Measurements from ENCODE around the gene BTBD17.

BTBD17 gene

DNA sequence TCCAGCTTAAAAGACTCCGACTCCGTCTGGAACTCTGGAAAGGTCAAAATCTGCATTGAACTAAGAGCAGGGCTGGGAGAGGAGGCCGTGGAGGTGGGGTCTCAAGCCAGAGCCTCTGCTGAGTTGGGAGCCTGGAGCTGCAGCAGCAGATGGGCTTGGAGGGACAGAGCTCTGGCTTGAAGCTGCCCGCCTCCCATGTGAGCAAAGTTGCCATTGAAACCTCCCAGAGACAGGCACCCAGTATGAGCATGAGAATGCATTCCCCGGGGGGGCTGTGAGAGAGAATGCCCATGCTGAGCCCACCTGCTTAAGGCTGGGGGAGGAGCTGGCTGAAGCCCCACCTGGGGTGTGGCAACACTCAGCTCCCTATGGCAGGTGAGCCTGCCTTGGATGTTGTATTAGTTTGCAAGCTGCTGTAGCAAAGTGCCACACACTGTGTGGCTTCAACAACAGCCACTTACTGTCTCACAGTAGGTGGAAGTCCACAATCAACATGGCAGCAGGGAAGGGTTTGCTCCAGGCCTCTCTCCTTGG lies 26.1 kb downstream of the BTBD17 start:
- no peak for DNase-seq (ENCODE audit: low spot score)

DNA sequence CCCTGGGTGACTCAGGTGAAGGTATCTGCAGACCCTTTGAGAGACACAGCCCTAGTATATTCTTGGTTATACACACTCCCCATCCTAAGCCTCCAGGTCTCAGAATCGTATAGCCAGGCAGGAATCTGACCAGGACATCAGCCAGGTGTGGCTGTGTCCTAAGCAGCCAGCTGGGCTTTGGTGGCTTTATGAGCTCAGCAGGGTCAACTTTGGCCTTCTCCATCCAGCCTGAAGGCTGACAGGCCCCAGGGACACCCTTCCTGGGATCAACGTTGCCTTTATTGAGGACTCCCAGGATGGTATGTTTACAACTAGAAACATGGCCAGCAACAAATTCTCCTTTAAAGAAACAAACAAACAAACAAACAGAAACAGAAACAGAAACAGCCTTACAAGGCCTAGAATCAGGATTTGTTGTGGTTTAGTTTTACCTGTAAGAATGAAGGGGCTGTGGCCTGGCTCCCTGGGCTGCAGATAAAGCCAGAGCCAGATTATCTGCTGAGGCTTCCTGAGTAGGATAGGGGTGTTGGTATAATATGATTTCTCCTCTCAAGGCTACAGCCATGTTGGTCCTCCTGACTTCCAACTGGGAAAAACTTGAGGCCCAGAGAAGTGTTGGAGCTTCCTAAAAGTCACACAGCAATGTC lies 27.2 kb downstream of the BTBD17 start:
- no peak for DNase-seq (ENCODE audit: low spot score)

DNA sequence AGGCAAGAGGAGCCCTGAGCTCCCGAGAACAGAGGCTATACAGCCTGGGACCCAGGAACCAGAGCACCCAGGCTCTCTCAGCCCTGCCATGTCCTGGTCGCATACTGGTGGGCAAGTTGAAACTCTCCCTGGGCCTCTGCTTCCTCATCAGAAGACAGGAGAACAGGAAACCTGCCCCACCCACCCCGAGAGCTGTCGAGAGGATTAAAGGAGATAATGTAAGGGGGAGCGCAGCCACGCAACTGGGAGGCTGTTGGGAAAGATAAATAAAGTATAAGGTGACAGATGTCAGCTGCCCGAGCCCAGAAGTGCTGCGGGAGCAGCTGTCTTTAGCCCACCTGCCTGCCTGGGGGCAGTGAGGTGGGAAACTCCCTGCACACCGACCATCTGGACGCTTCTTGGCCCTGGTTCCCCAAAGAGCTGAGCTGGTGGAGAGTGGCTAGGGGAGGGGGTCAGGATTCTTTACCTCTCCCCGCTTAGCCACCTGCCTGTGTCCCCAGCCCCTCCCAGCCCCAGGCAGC lies 28.8 kb downstream of the BTBD17 start:
- no peak for DNase-seq (ENCODE audit: low spot score)

DNA sequence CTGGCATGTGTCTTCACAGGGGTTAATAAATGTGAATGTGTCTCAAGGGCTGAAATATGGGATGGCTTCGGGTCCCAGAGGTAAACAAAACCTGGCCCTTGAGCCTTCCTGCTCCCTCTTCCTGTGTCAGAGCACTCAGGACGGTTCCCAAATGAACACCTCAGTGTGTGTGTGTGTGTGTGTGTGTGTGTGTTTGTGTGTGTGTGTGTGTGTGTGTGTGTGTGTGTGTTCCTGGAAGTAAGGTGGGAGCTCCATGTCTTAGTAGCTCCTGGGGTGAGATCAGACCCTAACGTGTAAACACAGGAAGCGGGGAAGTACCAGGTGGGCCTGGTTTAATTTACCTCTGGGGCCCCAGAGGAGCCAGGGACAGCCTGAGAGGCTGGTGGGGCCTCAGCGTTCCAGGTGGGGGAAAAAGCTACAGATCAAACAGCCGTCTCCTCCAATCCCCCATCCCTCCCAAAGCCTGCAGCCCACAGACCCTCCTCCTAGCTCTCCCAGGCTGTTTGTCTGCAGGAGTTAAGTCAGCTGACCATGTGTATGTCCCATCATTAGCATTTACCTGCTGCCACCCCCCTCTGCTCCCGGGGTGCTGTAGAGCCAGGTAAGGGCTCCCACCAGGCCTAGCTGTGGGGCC lies 29.5 kb downstream of the BTBD17 start:
- no peak for DNase-seq (ENCODE audit: low spot score)

DNA sequence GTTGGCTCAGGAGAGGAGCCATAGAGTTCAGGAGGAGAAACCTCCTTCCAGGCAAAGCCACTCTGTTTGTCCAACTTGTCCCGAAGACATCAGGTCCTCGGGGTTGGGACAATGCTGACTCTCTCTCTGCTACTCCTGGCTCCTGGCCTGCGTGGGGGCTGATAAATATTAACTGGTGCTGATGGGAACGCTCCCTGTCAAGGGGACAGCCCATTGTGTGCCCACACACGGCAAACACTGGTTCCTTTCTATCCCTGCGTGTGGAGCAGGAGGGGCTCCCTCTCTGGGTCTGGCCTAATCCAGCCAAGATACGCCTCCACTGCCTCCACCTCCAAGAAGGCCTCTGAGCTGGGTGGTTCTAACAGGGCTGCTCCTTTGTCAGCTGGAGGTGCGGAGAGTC lies 31.2 kb downstream of the BTBD17 start:
- DNase-seq (ENCODE audit: low spot score), result no peak

DNA sequence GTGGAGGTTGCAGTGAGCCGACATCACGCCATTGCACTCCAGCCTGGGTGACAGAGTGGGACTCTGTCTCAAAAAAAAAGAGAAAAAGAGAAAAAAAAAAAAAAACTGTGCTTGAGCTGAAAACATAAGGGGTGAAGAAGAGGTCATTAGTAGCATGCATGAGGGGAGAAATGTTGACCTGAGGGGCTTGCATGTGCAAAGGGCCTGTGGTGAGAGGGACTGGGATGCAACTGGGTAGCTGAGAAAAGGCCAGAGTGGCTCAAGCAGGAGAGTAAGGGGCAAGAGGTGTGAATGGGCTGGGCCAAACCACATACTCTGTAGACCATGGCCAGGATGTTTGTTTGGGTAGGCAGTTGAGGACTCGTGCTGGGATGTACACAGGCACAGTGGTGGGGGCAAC lies 32.3 kb downstream of the BTBD17 start:
- DNase-seq (ENCODE audit: low spot score), result no peak

DNA sequence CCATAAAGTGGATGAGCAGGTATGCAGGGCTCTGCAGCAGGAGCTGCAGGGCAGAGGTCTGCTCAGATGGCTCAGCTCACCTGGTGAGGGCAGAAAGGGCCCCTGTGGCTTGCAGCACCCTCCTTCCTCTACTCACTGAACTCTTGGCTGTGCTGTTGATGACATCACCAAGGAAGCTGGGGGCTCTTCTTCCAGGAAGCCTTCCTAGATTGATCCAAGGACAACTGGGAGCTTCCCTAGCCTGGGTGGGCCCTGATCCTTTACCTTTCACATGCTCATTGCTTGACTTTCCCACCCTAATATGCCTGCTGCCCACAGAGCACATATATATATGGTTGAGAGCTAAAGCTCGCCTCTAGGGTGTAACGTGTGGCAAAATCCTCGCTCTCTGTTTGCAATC lies 33.2 kb downstream of the BTBD17 start:
- DNase-seq (ENCODE audit: low spot score), result no peak

DNA sequence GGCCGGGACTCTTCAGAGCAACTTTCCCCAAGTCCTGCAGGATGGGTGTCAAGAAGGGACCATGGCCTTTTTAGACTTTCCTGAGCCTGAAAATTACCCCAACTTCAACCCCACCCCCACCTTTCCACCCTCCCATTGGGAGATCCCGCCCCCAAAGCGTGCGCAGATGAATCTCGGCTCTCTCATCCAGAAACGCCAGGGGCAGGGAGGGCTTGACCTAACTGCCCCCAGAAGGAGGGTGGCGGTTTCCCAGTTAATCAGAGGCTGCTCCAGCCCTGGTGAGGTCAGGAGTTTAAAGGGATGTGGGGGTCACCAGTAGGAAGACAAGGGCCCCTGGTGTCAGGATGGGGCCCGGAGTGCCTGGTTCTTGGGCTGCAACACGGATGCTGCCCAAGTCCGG lies 35.2 kb downstream of the BTBD17 start:
- DNase-seq (ENCODE audit: low spot score), result no peak

DNA sequence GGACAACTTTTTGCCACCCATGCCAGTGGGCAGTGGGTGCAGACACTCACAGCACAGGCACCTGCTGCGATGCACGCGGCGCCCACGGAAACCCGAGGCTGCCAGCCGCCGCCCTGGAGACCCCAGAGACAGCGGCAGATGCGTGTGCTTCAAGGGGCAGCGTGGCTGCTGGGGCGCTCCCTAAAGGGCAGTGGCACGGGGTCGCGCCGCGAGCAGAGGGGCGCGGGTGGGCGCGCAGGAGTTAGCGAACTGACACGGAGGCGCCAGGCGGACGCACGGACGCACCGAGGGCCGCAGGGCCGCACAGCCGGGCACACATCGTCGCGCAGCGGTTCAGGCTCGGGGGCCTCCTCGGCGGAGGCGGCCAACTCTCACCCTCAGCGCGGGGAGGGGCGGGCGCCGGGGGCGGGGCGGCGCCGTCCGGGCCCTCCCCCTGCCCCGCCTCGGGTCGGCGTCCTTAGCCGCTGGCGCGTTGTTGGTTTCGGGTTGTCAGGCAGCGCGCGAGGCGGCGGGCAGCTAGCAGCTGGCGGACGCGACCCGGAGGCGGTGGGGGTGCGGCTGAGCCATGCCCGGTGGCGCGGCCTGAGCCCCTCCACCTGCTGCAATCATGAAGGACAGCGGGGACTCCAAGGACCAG lies 35.8 kb downstream of the BTBD17 start, which contains the start of gene KIF19:
KIF19 (plus strand) TSS at position 484 of the 637 bp plus-strand sequence; CDS start at position 608, 124 bp downstream.
- DNase-seq (ENCODE audit: low spot score), result peak; percentile 52

DNA sequence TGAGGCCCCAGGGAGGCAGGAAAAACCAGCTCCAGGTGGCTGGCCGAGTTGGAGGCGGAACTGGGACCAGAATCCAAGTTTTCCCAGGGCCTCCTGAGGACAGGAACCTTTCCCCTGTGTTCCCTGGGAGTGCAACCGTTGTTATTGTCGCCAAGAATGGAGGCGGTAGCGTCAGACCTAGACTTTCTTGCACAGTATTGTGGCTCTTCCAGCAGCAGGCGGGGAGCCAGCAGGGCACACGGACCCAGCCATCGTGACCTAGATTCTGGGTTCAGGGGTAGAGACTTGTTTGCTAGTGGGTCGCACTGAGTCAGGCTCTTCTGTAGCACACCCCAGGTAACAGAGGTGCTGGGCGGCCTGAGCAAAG lies 36.3 kb downstream of the BTBD17 start:
- no peak for DNase-seq (ENCODE audit: low spot score)

DNA sequence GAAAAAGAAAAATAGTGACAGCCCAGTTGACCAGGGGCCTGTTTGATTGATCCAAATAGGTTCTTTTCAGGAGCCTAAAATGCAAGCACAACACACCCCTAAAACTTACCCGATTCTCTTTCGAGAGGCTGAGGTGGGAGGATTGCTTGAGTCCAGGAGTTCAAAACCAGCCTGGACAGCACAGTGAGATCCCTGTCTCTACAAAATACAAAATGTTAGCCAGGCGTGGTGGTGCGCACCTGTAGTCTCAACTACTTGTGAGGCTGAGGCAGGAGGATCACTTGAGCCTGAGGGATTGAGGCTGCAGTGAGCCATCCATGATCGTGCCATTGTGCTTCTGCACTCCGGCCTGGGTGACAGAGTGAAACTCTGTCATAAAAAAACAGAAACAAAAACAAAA lies 37.1 kb downstream of the BTBD17 start:
- DNase-seq (ENCODE audit: low spot score), result no peak

DNA sequence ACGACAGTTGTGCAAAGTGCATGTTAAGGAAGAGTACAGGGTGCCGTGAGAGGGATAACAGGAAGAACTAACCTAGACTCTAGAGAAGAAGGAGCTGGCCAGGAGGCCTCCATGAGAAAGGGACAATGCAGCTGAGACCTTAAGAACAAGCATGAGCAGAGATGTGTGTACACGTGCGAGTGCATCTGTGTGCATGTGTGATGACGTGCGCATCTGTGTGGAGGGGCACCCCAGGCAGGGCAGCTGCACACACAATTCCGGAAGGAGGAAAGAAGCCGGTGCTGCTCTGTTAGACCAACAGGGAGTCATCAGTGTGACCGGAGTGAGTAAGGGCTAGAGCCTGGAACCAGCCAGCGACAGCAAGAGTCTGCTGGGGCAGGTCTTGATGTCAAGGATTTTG lies 43.3 kb downstream of the BTBD17 start:
- no peak for DNase-seq (ENCODE audit: low spot score)

DNA sequence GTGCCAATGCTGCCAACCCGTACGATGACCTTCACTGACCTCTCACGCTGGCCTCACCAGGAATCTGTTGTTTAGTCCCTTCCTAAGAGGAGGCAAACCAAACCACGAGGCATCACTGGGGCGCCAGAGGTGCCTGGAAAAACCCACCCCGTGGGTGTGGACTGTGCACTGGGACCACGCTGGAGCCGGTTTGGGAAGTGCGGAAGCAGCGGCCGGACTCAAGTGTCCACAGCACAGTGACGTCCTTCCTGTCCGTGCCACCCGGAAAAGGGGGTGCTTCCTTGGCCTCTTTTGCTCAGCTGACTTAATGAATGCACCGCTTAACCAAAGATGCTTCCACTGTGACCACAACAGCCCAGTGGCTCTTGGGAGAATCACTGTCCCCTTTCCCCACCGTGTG lies 44.6 kb downstream of the BTBD17 start:
- DNase-seq (ENCODE audit: low spot score), result no peak

DNA sequence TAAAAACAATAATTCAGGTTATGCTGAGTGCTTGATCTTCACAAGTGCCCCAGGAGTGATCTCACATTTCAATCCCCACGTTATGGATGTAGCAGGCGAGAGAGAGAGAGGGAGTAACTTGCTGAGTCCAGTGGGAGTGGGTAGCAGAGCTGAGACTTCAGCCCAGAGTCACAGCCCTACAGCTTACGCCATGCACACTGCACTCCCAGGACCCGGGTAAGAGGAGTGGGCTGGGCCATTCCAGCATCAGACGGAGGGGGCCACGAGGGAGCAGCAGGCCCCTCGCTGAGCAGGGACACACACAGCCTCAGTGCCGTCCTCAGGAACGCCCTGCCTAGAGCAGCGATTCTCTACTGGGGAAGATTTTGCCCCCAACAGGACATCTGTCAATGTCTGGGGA lies 45.4 kb downstream of the BTBD17 start:
- no peak for DNase-seq (ENCODE audit: low spot score)

DNA sequence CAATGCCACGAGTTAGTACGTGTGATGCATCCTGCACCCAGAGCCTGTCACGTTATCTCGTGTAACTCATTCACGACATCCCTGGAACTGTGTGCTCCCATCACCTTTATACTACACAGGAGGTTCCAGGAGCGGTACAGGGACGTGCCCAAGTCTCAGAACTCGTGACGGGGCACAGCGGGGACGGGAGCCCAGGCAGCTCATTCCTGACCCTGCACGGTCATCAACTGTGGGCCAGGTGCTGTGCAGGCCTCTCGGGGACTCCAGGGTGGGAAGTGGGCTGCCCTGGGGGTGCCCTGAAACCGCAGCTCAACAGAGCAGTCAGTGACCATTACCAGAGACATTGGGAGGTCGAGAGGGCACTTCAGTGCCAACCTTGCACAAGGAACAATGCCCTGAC lies 46.8 kb downstream of the BTBD17 start:
- no peak for DNase-seq (ENCODE audit: low spot score)

DNA sequence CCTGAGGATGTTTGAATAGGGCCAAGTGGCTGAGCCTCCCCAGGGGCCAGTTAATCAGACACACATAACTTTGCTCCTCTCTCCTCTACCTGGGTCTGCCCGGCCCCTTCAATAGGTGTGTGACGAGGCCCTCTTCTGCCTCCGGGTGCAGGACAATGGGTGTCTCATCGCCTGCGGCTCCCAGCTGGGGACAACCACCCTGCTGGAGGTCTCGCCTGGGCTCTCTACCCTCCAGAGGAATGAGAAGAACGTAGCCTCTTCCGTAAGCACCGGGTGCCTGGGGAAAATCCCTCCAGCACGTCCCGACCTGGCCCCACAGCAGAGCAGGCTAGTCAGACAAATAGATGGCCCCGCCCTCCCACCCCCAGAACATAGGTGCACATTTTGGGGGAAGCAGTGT lies 51.8 kb downstream of the BTBD17 start:
- no peak for DNase-seq (ENCODE audit: low spot score)

DNA sequence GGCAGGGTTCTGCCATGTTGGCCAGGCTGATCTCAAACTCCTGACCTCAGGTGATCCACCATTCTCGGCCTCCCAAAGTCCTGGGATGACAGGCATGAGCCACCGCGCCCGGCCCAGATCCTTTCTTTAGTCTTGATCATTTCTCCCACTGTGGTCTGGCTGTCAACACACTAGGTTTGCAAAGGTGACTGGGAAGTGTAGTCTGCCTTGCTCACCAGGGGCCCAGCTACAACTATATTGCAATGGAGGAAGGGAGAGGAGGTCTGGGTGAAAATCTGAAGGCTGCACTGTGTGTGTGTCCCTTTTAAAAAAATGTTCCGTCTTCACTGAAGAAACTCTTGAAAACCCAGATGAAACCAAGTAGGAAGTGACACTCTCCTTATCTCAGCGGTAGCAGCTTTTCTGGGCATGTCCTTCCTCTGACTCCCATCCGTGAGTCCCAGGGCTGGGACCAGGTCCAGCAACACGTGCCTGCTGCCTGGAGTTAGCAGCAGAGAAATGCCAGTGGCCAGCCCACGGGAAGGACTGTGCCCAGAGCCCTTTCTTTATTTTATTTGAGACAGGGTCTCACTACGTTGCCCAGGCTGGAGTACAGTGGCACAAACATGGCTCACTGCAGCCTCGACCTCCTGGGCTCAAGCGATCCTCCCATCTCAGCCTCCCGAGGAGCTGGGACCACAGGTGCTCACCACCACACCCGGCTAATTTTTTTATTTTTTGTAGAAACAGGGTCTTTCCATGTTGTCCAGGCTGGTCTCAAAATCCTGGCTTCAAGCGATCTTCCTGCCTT lies 53.5 kb downstream of the BTBD17 start:
- DNase-seq (ENCODE audit: low spot score), result no peak
